K562 (cell line): ENCODE measurements around the gene CNTN5. TPM values are rescaled to one million over a fixed set of nuclear protein-coding genes. Genes with fewer than 3 reads are reported as not detected.

Source experiments
- ATAC-seq: fragments of 200-7000 bp; cut with Tn5 transposase; 3 replicates; pipeline ENCODE4 v1.9.1; 2020; ENCODE audit warnings: moderate library complexity
- BruUV-seq: library from RNA; stranded (reverse); fragments of 400-500 nt; replicated peaks from 2 replicates; lab custom pipeline; 2021; lab: Mats Ljungman, UMichigan
- CTCF ChIA-PET: fragments of 300-600 bp; formaldehyde crosslinking; extraction: SDS; loops from one replicate; lab custom pipeline; 2021; ENCODE audit warnings: low intra/inter-chr PET ratio; lab: Yijun Ruan, JAX
- POLR2A ChIA-PET: fragments of 300-600, 350-650 bp; sonication (Branson Sonifier 250); formaldehyde crosslinking; extraction: SDS; loops from one replicate; lab custom pipeline; 2021; ENCODE audit warnings: antibody characterized with exemption, inconsistent platforms; lab: Yijun Ruan, JAX
- DNase-seq, 4 experiments: peaks; one replicate each; pipeline versions ENCODE4 v3.0.0 to v3.0.0-alpha.2; 2011 to 2018; ENCODE audit warnings: low spot score in 3 of 4, mixed read lengths in 3 of 4; ENCODE audit errors: extremely low read depth in 1 of 4
- FAIRE-seq: peaks from 2 replicates; lab custom pipeline; 2011; peaks lifted over from hg19 to GRCh38; lab: Jason Lieb, UNC
- H2AFZ ChIP-seq: 2 replicates; pipeline ENCODE4 v1.6.0; 2011; ENCODE audit warnings: low read depth, low read length, control low read depth, inconsistent platforms
- H3K27ac ChIP-seq: fragments of 200-600 bp; 3 replicates; pipeline ENCODE4 v1.8.0; 2011; ENCODE audit warnings: low read depth, mild to moderate bottlenecking, control low read depth, inconsistent platforms, low read length, moderate library complexity, mixed read lengths; ENCODE audit errors: extremely low read depth
- H3K27me3 ChIP-seq, 2 experiments: fragments of 300-600 bp in 1 of 2; 2 replicates in 1 of 2; 3 replicates in 1 of 2; pipeline versions ENCODE4 v1.6.0 to v1.8.0; 2011; ENCODE audit warnings: inconsistent platforms in 2 of 2, low read length in 2 of 2, mild to moderate bottlenecking in 1 of 2, mixed read lengths in 1 of 2, moderate library complexity in 1 of 2; ENCODE audit not compliant: control insufficient read depth in 2 of 2, insufficient read depth in 2 of 2
- H3K36me3 ChIP-seq: fragments of 300-600 bp; 3 replicates; pipeline ENCODE4 v1.8.0; 2011; ENCODE audit warnings: mild to moderate bottlenecking, low read length, inconsistent platforms; ENCODE audit not compliant: control insufficient read depth, insufficient read depth
- H3K4me1 ChIP-seq, 2 experiments: fragments of 200-600 bp in 1 of 2; replicated peaks in 1 of 2; 2 replicates in 1 of 2; 3 replicates in 1 of 2; pipeline versions ENCODE4 v1.5.1 to v1.8.0; 2011; ENCODE audit warnings: inconsistent platforms in 2 of 2, low read length in 2 of 2, mild to moderate bottlenecking in 1 of 2, mixed read lengths in 1 of 2, moderate library complexity in 1 of 2; ENCODE audit not compliant: control insufficient read depth in 2 of 2, insufficient read depth in 2 of 2
- H3K4me2 ChIP-seq: 2 replicates; pipeline ENCODE4 v1.6.1; 2011; ENCODE audit warnings: low read length, control low read depth, inconsistent platforms, mixed read lengths; ENCODE audit not compliant: insufficient read depth
- H3K4me3 ChIP-seq: fragments of 200-600 bp; sonication (generic), shearing (Covaris generic); 2 replicates; pipeline ENCODE4 v1.5.1; 2016; ENCODE audit warnings: control low read depth, inconsistent platforms
- H3K79me2 ChIP-seq: fragments of 200-600 bp; 3 replicates; pipeline ENCODE4 v1.8.0; 2011; ENCODE audit warnings: low read length, inconsistent platforms; ENCODE audit not compliant: control insufficient read depth, insufficient read depth
- H3K9ac ChIP-seq, 2 experiments: 2 replicates each; pipeline versions ENCODE4 v1.6.0 to v1.6.1; 2011; ENCODE audit warnings: low read depth in 2 of 2, low read length in 2 of 2, control low read depth in 1 of 2, inconsistent platforms in 1 of 2, mild to moderate bottlenecking in 1 of 2, mixed read lengths in 1 of 2; ENCODE audit not compliant: insufficient read depth in 1 of 2
- H3K9me1 ChIP-seq: one replicate; pipeline ENCODE4 v1.6.0; 2011; ENCODE audit warnings: inconsistent platforms, mild to moderate bottlenecking, low read length, moderate library complexity; ENCODE audit not compliant: control insufficient read depth, insufficient read depth
- H3K9me3 ChIP-seq: replicated peaks from 2 replicates; pipeline ENCODE4 v1.5.1; 2011; ENCODE audit warnings: low read depth, low read length, inconsistent platforms; ENCODE audit not compliant: control insufficient read depth, insufficient read depth
- H4K20me1 ChIP-seq: replicated peaks from 2 replicates; pipeline ENCODE4 v1.6.1; 2011; ENCODE audit warnings: low read length, inconsistent platforms, mixed read lengths; ENCODE audit not compliant: control insufficient read depth, insufficient read depth
- HNRNPLL ChIP-seq: fragments of 200-400 bp; formaldehyde crosslinking; IDR thresholded peaks from 2 replicates; pipeline ENCODE4 v1.6.1; 2017; ENCODE audit warnings: low read length, low read depth, mild to moderate bottlenecking; ENCODE audit not compliant: poor library complexity, severe bottlenecking
- PHF21A ChIP-seq: fragments of 450-650 bp; IDR thresholded peaks from 2 replicates; pipeline ENCODE4 v1.6.1; 2017; ENCODE audit warnings: low read depth, borderline replicate concordance
- SIRT6 ChIP-seq: IDR thresholded peaks from one replicate; pipeline ENCODE4 v1.6.1; 2012; ENCODE audit warnings: low read depth, mild to moderate bottlenecking, control low read depth, inconsistent platforms, low read length, moderate library complexity
- TEAD2 ChIP-seq: fragments of 450-650 bp; IDR thresholded peaks from 2 replicates; pipeline ENCODE4 v1.6.1; 2016; ENCODE audit warnings: missing genetic modification characterization, control low read depth, missing compliant biosample characterization
- WGBS: fragments of 100-300 bp; shearing (Covaris generic); methylation state at CpG from one replicate; pipeline ENCODE4 v1.1.6; 2016; ENCODE audit warnings: low coverage, mixed read lengths; ENCODE audit not compliant: insufficient coverage; ENCODE audit errors: missing lambda C conversion rate; 5-methylcytosine and 5-hydroxymethylcytosine counted together
- in situ Hi-C: fragments of 300-500 bp; cut with MboI; formaldehyde crosslinking; loops from 4 replicates; pipeline ENCODE4 v1.15.0; 2018; ENCODE audit warnings: inconsistent platforms, mixed read lengths
- intact Hi-C: fragments of 100-400 bp; cut with micrococcal nuclease; formaldehyde crosslinking; loops from 2 replicates; pipeline ENCODE4 v1.14.2; 2022
- polyA plus RNA-seq, 8 experiments: library from polyadenylated mRNA; depleted of rRNA in 4 of 8; stranded (reverse) in 5 of 8; unstranded in 3 of 8; fragments of >200 nt; fragmentation: Nextera tagmentation in 2 of 8; fragmentation: Illumina TruSeq in 1 of 8; extraction: Ambion mirVana in 2 of 8; extraction: Trizol in 1 of 8; gene quantifications; 2 replicates each; pipeline versions ENCODE4 v1.2.1 to v1.2.3, GENCODE V29; 2011 to 2014; ENCODE audit warnings: inconsistent platforms in 1 of 8, missing spikeins in 1 of 8
- total RNA-seq, 7 experiments: library from RNA; depleted of rRNA in 6 of 7; stranded (reverse); fragments of >200 nt in 6 of 7; fragmentation: Illumina TruSeq in 2 of 7; extraction: Trizol in 2 of 7; gene quantifications; 2 replicates each; pipeline versions ENCODE4 v1.2.1 to v1.2.3, GENCODE V29; 2011 to 2021; ENCODE audit warnings: low replicate concordance in 1 of 7
- TF ChIP-seq, protein P1 (sequence below): IDR thresholded peaks from 2 replicates; pipeline ENCODE4 v1.6.1; 2011; ENCODE audit warnings: borderline replicate concordance, low read depth, mild to moderate bottlenecking, moderate library complexity, low read length; ENCODE audit not compliant: insufficient read depth, poor library complexity, severe bottlenecking

Gene CNTN5
- total and polyA plus RNA-seq, 9 of the 15 experiments (the other 6 are each of a cell fraction or from before 2014, with no cell fraction given) = 0.03 TPM; not detected in 8

DNA sequence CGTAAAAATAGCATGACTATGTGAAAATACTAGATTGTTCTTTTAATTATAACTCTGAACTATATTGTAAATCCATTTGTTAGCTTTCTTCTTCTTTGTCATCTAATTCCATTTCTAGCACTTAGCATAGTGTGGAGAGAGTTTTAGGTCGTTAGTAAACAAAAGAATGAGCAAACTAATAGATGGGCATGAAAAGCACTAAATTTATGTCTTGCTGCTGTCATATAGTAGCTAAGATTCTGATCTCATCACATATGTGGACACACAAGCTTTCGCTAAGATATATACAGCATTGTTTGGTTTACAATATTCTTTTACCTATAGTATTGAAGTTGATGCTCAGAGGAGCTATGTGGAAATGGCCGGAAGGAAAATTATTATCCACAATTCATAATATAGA is 370.5 kb downstream of the CNTN5 start (continued):
- TF ChIP-seq, protein P1, sequence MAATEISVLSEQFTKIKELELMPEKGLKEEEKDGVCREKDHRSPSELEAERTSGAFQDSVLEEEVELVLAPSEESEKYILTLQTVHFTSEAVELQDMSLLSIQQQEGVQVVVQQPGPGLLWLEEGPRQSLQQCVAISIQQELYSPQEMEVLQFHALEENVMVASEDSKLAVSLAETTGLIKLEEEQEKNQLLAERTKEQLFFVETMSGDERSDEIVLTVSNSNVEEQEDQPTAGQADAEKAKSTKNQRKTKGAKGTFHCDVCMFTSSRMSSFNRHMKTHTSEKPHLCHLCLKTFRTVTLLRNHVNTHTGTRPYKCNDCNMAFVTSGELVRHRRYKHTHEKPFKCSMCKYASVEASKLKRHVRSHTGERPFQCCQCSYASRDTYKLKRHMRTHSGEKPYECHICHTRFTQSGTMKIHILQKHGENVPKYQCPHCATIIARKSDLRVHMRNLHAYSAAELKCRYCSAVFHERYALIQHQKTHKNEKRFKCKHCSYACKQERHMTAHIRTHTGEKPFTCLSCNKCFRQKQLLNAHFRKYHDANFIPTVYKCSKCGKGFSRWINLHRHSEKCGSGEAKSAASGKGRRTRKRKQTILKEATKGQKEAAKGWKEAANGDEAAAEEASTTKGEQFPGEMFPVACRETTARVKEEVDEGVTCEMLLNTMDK = no peak
- TF ChIP-seq PHF21A = no peak

DNA sequence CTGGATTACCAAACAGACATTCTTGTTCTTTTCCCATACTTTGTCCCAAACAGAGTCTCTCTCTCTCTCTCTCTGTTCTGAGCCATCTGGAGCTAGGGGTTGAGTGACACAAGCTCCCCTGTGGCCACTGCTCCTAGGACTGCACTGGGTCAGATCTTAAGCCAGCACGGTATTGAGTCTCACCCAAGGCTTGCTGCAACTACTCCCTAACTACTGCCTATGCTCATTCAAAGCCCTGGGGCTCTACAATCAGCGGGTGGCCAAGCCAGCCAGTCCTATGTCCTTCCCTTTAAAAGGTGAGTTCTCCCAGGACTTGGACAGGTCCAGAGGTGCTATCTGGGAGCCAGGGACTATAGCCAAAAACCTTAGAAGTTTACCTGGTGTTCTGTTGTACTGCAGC is 385.6 kb downstream of the CNTN5 start:
- no peak overlapping the region for H3K9ac ChIP-seq
- no peak overlapping the region for H3K27ac ChIP-seq
- FAIRE-seq (no peak), ATAC-seq (no peak), DNase-seq (no peak)
- 0% methylated on average over 1 of the region's 2 CpGs for WGBS
- H2AFZ ChIP-seq = no peak overlapping the region
- ChIA-PET CTCF (no interaction called here), POLR2A (no interaction called here)
- no peaks in the 10 kb centered on the region for H3K4me1 ChIP-seq
- no peaks in the 10 kb centered on the region for H3K79me2 ChIP-seq
- H3K9me3 ChIP-seq = no peaks in the 10 kb centered on the region
- H3K4me2 ChIP-seq = no peak overlapping the region
- TF ChIP-seq HNRNPLL (no peak), TEAD2 (tag) (no peak), SIRT6 (no peak)
- BruUV-seq = no TSS peak
- no peaks in the 10 kb centered on the region for H3K9me1 ChIP-seq
- in situ Hi-C loops = no loop called here
- H3K4me3 ChIP-seq = no peak overlapping the region
- H3K36me3 ChIP-seq = no peaks in the 10 kb centered on the region
- no peaks in the 10 kb centered on the region for H3K27me3 ChIP-seq
- intact Hi-C loops = no loop called here
- no peaks in the 10 kb centered on the region for H4K20me1 ChIP-seq
